SH-SY5Y (cell line): ENCODE data around the gene LY86.

Experiments used
- GATA2 ChIP-seq: IDR thresholded peaks from 2 replicates; pipeline ENCODE4 v1.6.1; 2011; ENCODE audit warnings: mild to moderate bottlenecking, low read depth, low read length
- GATA3 ChIP-seq: IDR thresholded peaks from 2 replicates; pipeline ENCODE4 v1.6.1; 2011; ENCODE audit warnings: low read depth, mild to moderate bottlenecking, low read length, moderate library complexity

- no peak for TF ChIP-seq GATA3
- TF ChIP-seq GATA2, result no peak
These were observed 91.1 kb downstream of the LY86 start for GRCh38 chr6:6679633-6680032.
